GM12878 (cell line): ENCODE results near the gene DNAH3. TPM values are rescaled to one million over a fixed set of nuclear protein-coding genes. Genes with fewer than 3 reads are reported as not detected.
A peak's percentile ranks its signal among the peaks of the same experiment; 100 is the strongest.
"Not testable (repeated sequence)": the region's sequence is repeated elsewhere in the genome, so short reads cannot be mapped to it uniquely, and the experiment has no call there.

Experiments used
- ATAC-seq: fragments of 200-7000 bp; cut with Tn5 transposase; 3 replicates; pipeline ENCODE4 v1.9.1; 2020; ENCODE audit warnings: mild to moderate bottlenecking, moderate library complexity
- BruUV-seq: library from RNA; stranded (reverse); fragments of 400-500 nt; replicated peaks from 2 replicates; lab custom pipeline; 2021; lab: Mats Ljungman, UMichigan
- CTCF ChIA-PET: fragments of 300-600 bp; sonication (Branson Sonifier 250); formaldehyde crosslinking; extraction: SDS; loops from one replicate; lab custom pipeline; 2021; ENCODE audit warnings: inconsistent platforms; lab: Yijun Ruan, JAX
- POLR2A ChIA-PET: fragments of 350-600 bp; formaldehyde crosslinking; extraction: SDS; loops from one replicate; lab custom pipeline; 2021; ENCODE audit warnings: inconsistent platforms; lab: Charles Lee
- RAD21 ChIA-PET: fragments of 300-600 bp; sonication (Branson Sonifier 250); formaldehyde crosslinking; loops from one replicate; lab custom pipeline; 2023; ENCODE audit warnings: antibody characterized with exemption; ENCODE audit not compliant: unreplicated experiment; lab: Charles Lee
- SMC1A ChIA-PET: fragments of 300-600 bp; sonication (Branson Sonifier 250); formaldehyde crosslinking; loops from one replicate; lab custom pipeline; 2023; ENCODE audit not compliant: unreplicated experiment, uncharacterized antibody; lab: Charles Lee
- DNase-seq: peaks from one replicate; pipeline ENCODE4 v3.0.0-alpha.2; 2011; ENCODE audit warnings: low read depth, low spot score
- FAIRE-seq: peaks from 3 replicates; lab custom pipeline; 2011; peaks lifted over from hg19 to GRCh38; lab: Jason Lieb, UNC
- H2AFZ ChIP-seq: 2 replicates; pipeline ENCODE4 v1.6.0; 2011; ENCODE audit warnings: low read depth, low read length, control low read depth; ENCODE audit not compliant: control insufficient read depth
- H3K27ac ChIP-seq: 2 replicates; pipeline ENCODE4 v1.5.1; 2011; ENCODE audit warnings: control low read depth; ENCODE audit not compliant: control insufficient read depth, insufficient read depth
- H3K27me3 ChIP-seq, 2 experiments: replicated peaks in 1 of 2; 2 replicates each; pipeline versions ENCODE4 v1.6.0 to v1.6.1; 2011; ENCODE audit warnings: low read length in 1 of 2; ENCODE audit not compliant: control insufficient read depth in 2 of 2, insufficient read depth in 2 of 2
- H3K36me3 ChIP-seq, 2 experiments: 2 replicates each; pipeline ENCODE4 v1.5.1; 2011; ENCODE audit warnings: low read length in 1 of 2; ENCODE audit not compliant: control insufficient read depth in 2 of 2, insufficient read depth in 2 of 2
- H3K4me1 ChIP-seq: 2 replicates; pipeline ENCODE4 v1.6.1; 2011; ENCODE audit warnings: mild to moderate bottlenecking, low read length, moderate library complexity, mixed read lengths; ENCODE audit not compliant: control insufficient read depth, insufficient read depth
- H3K4me2 ChIP-seq: 2 replicates; pipeline ENCODE4 v1.6.0; 2011; ENCODE audit warnings: control low read depth; ENCODE audit not compliant: control insufficient read depth, insufficient read depth
- H3K4me3 ChIP-seq: fragments of 200-600 bp; sonication (generic); 2 replicates; pipeline ENCODE4 v1.5.1; 2016
- H3K79me2 ChIP-seq: 2 replicates; pipeline ENCODE4 v1.6.0; 2011; ENCODE audit warnings: low read length; ENCODE audit not compliant: control insufficient read depth, insufficient read depth
- H3K9ac ChIP-seq: 2 replicates; pipeline ENCODE4 v1.8.0; 2011; ENCODE audit warnings: low read length, control low read depth, mixed read lengths; ENCODE audit not compliant: control insufficient read depth, insufficient read depth
- H3K9me3 ChIP-seq: replicated peaks from 3 replicates; pipeline ENCODE4 v1.5.1; 2011; ENCODE audit warnings: mild to moderate bottlenecking, low read length; ENCODE audit not compliant: control insufficient read depth, insufficient read depth
- H4K20me1 ChIP-seq: 2 replicates; pipeline ENCODE4 v1.6.0; 2011; ENCODE audit not compliant: control insufficient read depth, insufficient read depth
- CBX3 ChIP-seq: fragments of 200-600 bp; sonication (generic); IDR thresholded peaks from 2 replicates; pipeline ENCODE4 v1.6.1; 2016; ENCODE audit warnings: low read depth, borderline replicate concordance
- FOXK2 ChIP-seq: fragments of 450-650 bp; IDR thresholded peaks from 2 replicates; pipeline ENCODE4 v1.6.1; 2017; ENCODE audit warnings: mild to moderate bottlenecking, moderate library complexity
- IKZF1 ChIP-seq: fragments of 450-650 bp; conservative IDR thresholded peaks from 2 replicates; pipeline ENCODE4 v1.6.1; 2017; ENCODE audit warnings: antibody characterized with exemption, mild to moderate bottlenecking
- IRF4 ChIP-seq: IDR thresholded peaks from 2 replicates; pipeline ENCODE4 v1.6.1; 2011; ENCODE audit warnings: low read depth, low read length
- IRF5 ChIP-seq: fragments of 450-650 bp; IDR thresholded peaks from 2 replicates; pipeline ENCODE4 v1.6.1; 2017; ENCODE audit warnings: borderline replicate concordance
- NR2C1 ChIP-seq: fragments of 450-650 bp; IDR thresholded peaks from 2 replicates; pipeline ENCODE4 v1.6.1; 2017; ENCODE audit warnings: antibody characterized with exemption, mild to moderate bottlenecking, moderate library complexity
- NR2F1 ChIP-seq: fragments of 450-650 bp; conservative IDR thresholded peaks from 2 replicates; pipeline ENCODE4 v1.6.1; 2017; ENCODE audit warnings: mild to moderate bottlenecking
- NRF1 ChIP-seq: conservative IDR thresholded peaks from 2 replicates; pipeline ENCODE4 v1.6.1; 2011; ENCODE audit warnings: mild to moderate bottlenecking, low read depth, low read length, improper control_type of control experiment
- RUNX3 ChIP-seq: IDR thresholded peaks from 2 replicates; pipeline ENCODE4 v1.6.1; 2012; ENCODE audit warnings: low read length, inconsistent platforms
- WGBS: methylation state at CpG from one replicate; pipeline ENCODE4 v1.1.6; 2016; ENCODE audit warnings: low lambda C conversion rate; ENCODE audit not compliant: insufficient replicate concordance, insufficient coverage; ENCODE audit errors: missing lambda C conversion rate; 5-methylcytosine and 5-hydroxymethylcytosine counted together
- in situ Hi-C: fragments of 300-500 bp; cut with MboI; formaldehyde crosslinking; loops from 9 replicates; pipeline ENCODE4 v1.14.3; 2018; ENCODE audit warnings: mixed read lengths
- intact Hi-C: fragments of 100-400 bp; cut with micrococcal nuclease; formaldehyde crosslinking; loops from one replicate; pipeline ENCODE4 v1.14.2; 2022; ENCODE audit not compliant: unreplicated experiment
- polyA plus RNA-seq, 11 experiments: library from polyadenylated mRNA; depleted of rRNA in 4 of 11; unstranded in 6 of 11; stranded (reverse) in 5 of 11; fragments of >200 nt; fragmentation: Nextera tagmentation in 4 of 11; fragmentation: Illumina TruSeq in 1 of 11; extraction: Ambion mirVana in 4 of 11; extraction: Trizol in 1 of 11; gene quantifications; 1 replicate in 1 of 11; 2 replicates in 10 of 11; pipeline versions ENCODE4 v1.2.1 to v1.2.3, GENCODE V29; 2011 to 2016; ENCODE audit warnings: inconsistent platforms in 2 of 11, missing spikeins in 2 of 11, low read depth in 1 of 11
- total RNA-seq, 4 experiments: library from RNA; depleted of rRNA in 3 of 4; stranded (reverse); fragments of >200 nt in 3 of 4; fragmentation: Illumina TruSeq in 1 of 4; extraction: Trizol in 1 of 4; gene quantifications; 2 replicates each; pipeline versions ENCODE4 v1.2.1 to v1.2.3, GENCODE V29; 2013 to 2021
- TF ChIP-seq, protein P1 (sequence below): IDR thresholded peaks from 2 replicates; pipeline ENCODE4 v1.6.1; 2012; ENCODE audit warnings: mild to moderate bottlenecking, low read depth, low read length

The DNAH3 gene
- total and polyA plus RNA-seq, 10 of the 15 experiments (the other 5 are each of a cell fraction or from before 2014, with no cell fraction given): under 0.01 to 0.04 (median 0.04) TPM; not detected in 5

DNA sequence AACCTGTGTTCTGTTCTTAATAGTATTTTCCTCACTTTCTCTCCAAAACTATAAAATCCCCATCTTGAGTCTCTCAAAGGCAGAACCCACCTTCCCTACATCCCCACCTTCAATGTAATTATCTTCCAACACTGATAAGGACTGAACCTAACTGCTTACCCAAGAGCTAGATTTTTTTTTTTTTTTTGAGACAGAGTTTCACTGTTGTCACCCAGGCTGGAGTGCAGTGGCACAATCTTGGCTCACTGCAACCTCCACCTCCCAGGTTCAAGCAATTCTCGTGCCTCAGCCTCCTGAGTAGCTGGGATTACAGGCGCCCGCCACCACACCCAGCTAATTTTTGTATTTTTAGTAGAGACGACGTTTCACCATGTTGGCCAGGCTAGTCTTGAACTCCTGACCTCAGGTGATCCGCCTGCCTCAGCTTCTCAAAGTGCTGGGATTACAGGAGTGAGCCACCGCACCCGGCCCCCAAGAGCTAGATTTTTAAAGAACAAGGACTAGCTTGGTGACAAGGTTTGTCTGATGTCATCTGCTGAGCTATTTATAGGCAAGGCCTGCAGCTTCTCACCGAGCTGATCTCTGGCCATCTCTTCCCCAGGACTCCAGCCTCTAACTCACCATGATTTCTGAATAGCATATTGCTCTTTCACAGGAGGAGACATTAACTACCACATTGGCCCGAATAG is 220.8 kb downstream of the DNAH3 start:
- H3K4me2 ChIP-seq, H3K36me3 ChIP-seq, H3K27me3 ChIP-seq, H3K4me1 ChIP-seq, BruUV-seq, H4K20me1 ChIP-seq, FAIRE-seq, H3K27ac ChIP-seq, in situ Hi-C loops, H3K9me3 ChIP-seq, DNase-seq, ATAC-seq, H3K9ac ChIP-seq, intact Hi-C loops, H2AFZ ChIP-seq, H3K79me2 ChIP-seq, H3K4me3 ChIP-seq, POLR2A ChIA-PET: not testable (repeated sequence)
- CTCF ChIA-PET: interaction anchor here (1.3 to 2.1 kb wide), 2 partner anchors 78 to 80 kb away, joined by 3 to 8 read pairs; no protein-coding TSS in a partner anchor
- SMC1A ChIA-PET: interaction anchor here (1.3 to 2.5 kb wide), 6 partner anchors 9 to 79 kb away, joined by 4 to 13 read pairs (median 7); no protein-coding TSS in a partner anchor
- RAD21 ChIA-PET: interaction anchor here (0.9 kb wide), 1 partner anchor 54 kb away, joined by 5 read pairs; no protein-coding TSS in a partner anchor
- WGBS: 78% methylated on average over 10 of the region's 10 CpGs

DNA sequence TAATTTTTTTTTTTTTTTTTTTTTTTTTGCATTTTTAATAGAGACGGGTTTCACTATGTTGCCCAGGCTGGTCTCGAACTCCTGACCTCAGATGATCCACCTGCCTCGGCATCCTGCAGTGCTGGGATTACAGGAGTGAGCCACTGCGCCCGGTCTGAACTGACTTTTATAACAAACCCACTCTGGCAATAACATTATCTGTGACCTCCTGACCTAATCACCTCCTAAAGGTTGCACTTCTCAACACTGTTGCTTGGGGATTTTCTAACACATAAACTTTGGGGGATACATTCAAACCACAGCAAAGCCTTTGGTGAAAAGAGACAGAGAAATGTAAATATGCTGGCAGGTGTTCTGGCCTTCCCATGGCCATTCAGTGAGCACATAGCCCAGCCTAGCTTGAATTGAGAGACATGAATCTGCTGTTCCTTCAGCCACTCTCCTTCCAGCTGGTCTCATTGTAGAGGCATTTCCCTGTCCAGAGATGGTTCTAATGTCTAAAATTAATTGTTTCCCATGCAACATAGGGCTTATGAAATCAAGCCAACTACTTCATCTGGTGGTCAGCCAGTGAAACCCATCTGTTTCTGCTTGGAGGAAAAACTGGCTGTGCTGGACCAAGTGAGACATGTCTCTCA is 221.8 kb downstream of the DNAH3 start:
- FAIRE-seq (no peak), ATAC-seq (peak; percentile 72), DNase-seq (no peak)
- H3K27me3 ChIP-seq: no peaks in the 10 kb centered on the region
- 0 out of 4 replicates have a peak, but pooled peaks cover 0 to 4% of the 10 kb centered on the region in 2 experiments for H3K36me3 ChIP-seq
- H3K4me3 ChIP-seq: no peak overlapping the region
- H3K9ac ChIP-seq: no peak overlapping the region
- 91% methylated on average over 4 of the region's 5 CpGs for WGBS
- H3K79me2 ChIP-seq: no peaks in the 10 kb centered on the region
- RAD21 ChIA-PET: no interaction called here
- TF ChIP-seq IRF4 (no peak), CBX3 (no peak), NR2F1 (peak; percentile 94), NR2C1 (peak; percentile 45; the same call in 1 of the 2 replicates), RUNX3 (peak; percentile 60), IRF5 (no peak), FOXK2 (0 out of 2 replicates have a peak, but pooled peaks have one; percentile 21), NRF1 (no peak), IKZF1 (peak; percentile 27)
- TF ChIP-seq, protein P1, sequence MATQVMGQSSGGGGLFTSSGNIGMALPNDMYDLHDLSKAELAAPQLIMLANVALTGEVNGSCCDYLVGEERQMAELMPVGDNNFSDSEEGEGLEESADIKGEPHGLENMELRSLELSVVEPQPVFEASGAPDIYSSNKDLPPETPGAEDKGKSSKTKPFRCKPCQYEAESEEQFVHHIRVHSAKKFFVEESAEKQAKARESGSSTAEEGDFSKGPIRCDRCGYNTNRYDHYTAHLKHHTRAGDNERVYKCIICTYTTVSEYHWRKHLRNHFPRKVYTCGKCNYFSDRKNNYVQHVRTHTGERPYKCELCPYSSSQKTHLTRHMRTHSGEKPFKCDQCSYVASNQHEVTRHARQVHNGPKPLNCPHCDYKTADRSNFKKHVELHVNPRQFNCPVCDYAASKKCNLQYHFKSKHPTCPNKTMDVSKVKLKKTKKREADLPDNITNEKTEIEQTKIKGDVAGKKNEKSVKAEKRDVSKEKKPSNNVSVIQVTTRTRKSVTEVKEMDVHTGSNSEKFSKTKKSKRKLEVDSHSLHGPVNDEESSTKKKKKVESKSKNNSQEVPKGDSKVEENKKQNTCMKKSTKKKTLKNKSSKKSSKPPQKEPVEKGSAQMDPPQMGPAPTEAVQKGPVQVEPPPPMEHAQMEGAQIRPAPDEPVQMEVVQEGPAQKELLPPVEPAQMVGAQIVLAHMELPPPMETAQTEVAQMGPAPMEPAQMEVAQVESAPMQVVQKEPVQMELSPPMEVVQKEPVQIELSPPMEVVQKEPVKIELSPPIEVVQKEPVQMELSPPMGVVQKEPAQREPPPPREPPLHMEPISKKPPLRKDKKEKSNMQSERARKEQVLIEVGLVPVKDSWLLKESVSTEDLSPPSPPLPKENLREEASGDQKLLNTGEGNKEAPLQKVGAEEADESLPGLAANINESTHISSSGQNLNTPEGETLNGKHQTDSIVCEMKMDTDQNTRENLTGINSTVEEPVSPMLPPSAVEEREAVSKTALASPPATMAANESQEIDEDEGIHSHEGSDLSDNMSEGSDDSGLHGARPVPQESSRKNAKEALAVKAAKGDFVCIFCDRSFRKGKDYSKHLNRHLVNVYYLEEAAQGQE: no peak
- no peaks in the 10 kb centered on the region for H4K20me1 ChIP-seq
- POLR2A ChIA-PET: interaction anchor here (0.7 kb wide), 2 partner anchors 14 to 136 kb away, joined by 4 to 5 read pairs; no protein-coding TSS in a partner anchor
- intact Hi-C loops (no loop called here), in situ Hi-C loops (no loop called here)
- no peak overlapping the region for H3K4me2 ChIP-seq
- CTCF ChIA-PET: interaction anchor here (0.9 to 2.1 kb wide), 3 partner anchors 29 to 79 kb away, joined by 3 to 8 read pairs (median 4); no protein-coding TSS in a partner anchor
- no peak overlapping the region for H3K27ac ChIP-seq
- BruUV-seq: no TSS peak
- SMC1A ChIA-PET: interaction anchor here (1.2 to 2.5 kb wide), 3 partner anchors 14 to 78 kb away, joined by 3 to 10 read pairs (median 7); no protein-coding TSS in a partner anchor
- no peaks in the 10 kb centered on the region for H3K9me3 ChIP-seq
- H3K4me1 ChIP-seq: no peaks in the 10 kb centered on the region
- no peak overlapping the region for H2AFZ ChIP-seq
